GM18951 (cell line): Measurements from ENCODE around the gene PIGK.

Experiments used
- POLR2A ChIP-seq: IDR thresholded peaks from 4 replicates; pipeline ENCODE4 v1.6.1; 2011; ENCODE audit warnings: mild to moderate bottlenecking; ENCODE audit not compliant: insufficient read length, insufficient read depth; ENCODE audit errors: extremely low read depth
- in situ Hi-C: fragments of 300-500 bp; cut with MboI; formaldehyde crosslinking; loops from one replicate; pipeline ENCODE4 v1.12.0; 2022; ENCODE audit warnings: low sequenced_read_pairs, mixed read lengths, inconsistent platforms; ENCODE audit not compliant: unreplicated experiment

Gene PIGK

GRCh38 chr1:77168358-77168757, 50.9 kb downstream of the PIGK start:
- TF ChIP-seq POLR2A = no peak
- in situ Hi-C loops = loop anchor here (25.0 kb wide), 2 partner anchors 369 to 944 kb away; no protein-coding TSS in a partner anchor

GRCh38 chr1:77164434-77164944, 54.7 kb downstream of the PIGK start:
- in situ Hi-C loops = loop anchor here (25.0 kb wide), 2 partner anchors 373 to 948 kb away; no protein-coding TSS in a partner anchor

GRCh38 chr1:77159706-77160105, 59.5 kb downstream of the PIGK start:
- in situ Hi-C loops = loop anchor here (25.0 kb wide), 2 partner anchors 378 to 953 kb away; no protein-coding TSS in a partner anchor

More at GRCh38 chr1:77164434-77164944, 54.7 kb downstream of the PIGK start:
- no peak for TF ChIP-seq POLR2A

GRCh38 chr1:77156214-77156613, 63.0 kb downstream of the PIGK start:
- in situ Hi-C loops = loop anchor here (25.0 kb wide), 2 partner anchors 381 to 956 kb away; no protein-coding TSS in a partner anchor
- TF ChIP-seq POLR2A = no peak

GRCh38 chr1:77146270-77146669, 73.0 kb downstream of the PIGK start:
- in situ Hi-C loops = loop anchor here (25.0 kb wide), 1 partner anchor 984 kb away; no protein-coding TSS in a partner anchor
- TF ChIP-seq POLR2A = no peak

GRCh38 chr1:77143529-77144121, 75.6 kb downstream of the PIGK start:
- in situ Hi-C loops = loop anchor here (25.0 kb wide), 1 partner anchor 981 kb away; no protein-coding TSS in a partner anchor
- TF ChIP-seq POLR2A = no peak

- no peak for TF ChIP-seq POLR2A
- in situ Hi-C loops = loop anchor here (25.0 kb wide), 1 partner anchor 977 kb away; no protein-coding TSS in a partner anchor
Observed at GRCh38 chr1:77139389-77139788, 79.8 kb downstream of the PIGK start.

- in situ Hi-C loops = loop anchor here (25.0 kb wide), 1 partner anchor 972 kb away; no protein-coding TSS in a partner anchor
- no peak for TF ChIP-seq POLR2A
Observed at GRCh38 chr1:77134359-77134758, 84.9 kb downstream of the PIGK start.

- in situ Hi-C loops = loop anchor here (25.0 kb wide), 1 partner anchor 972 kb away; no protein-coding TSS in a partner anchor
Observed at GRCh38 chr1:77133731-77134358, 85.4 kb downstream of the PIGK start.

GRCh38 chr1:77126307-77126706, 92.9 kb downstream of the PIGK start:
- no peak for TF ChIP-seq POLR2A
- in situ Hi-C loops = loop anchor here (25.0 kb wide), 1 partner anchor 964 kb away; no protein-coding TSS in a partner anchor

More at GRCh38 chr1:77133731-77134358, 85.4 kb downstream of the PIGK start:
- no peak for TF ChIP-seq POLR2A

- TF ChIP-seq POLR2A = no peak
- in situ Hi-C loops = no loop called here
Observed at GRCh38 chr1:77121503-77121902, 97.7 kb downstream of the PIGK start.

GRCh38 chr1:77120950-77121349, 98.3 kb downstream of the PIGK start:
- in situ Hi-C loops = no loop called here
- TF ChIP-seq POLR2A = no peak

- in situ Hi-C loops = no loop called here
- no peak for TF ChIP-seq POLR2A
Observed at GRCh38 chr1:77118712-77119111, 100.5 kb downstream of the PIGK start.

- TF ChIP-seq POLR2A = no peak
- in situ Hi-C loops = no loop called here
Observed at GRCh38 chr1:77104672-77105071, 114.6 kb downstream of the PIGK start.

- TF ChIP-seq POLR2A = no peak
- in situ Hi-C loops = no loop called here
Observed at GRCh38 chr1:77103486-77103885, 115.7 kb downstream of the PIGK start.
